GM21423 (cell line): ENCODE measurements around the gene OR5K3.

Experiments
- ATAC-seq: cut with Tn5 transposase; IDR thresholded peaks from one replicate; pipeline ENCODE4 v1.9.1; 2021; ENCODE audit warnings: mild to moderate bottlenecking, moderate library complexity; ENCODE audit not compliant: unreplicated experiment

OR5K3 gene

GRCh38 chr3:98432575-98432974, 42.1 kb downstream of the OR5K3 start:
- no peak for ATAC-seq

DNA sequence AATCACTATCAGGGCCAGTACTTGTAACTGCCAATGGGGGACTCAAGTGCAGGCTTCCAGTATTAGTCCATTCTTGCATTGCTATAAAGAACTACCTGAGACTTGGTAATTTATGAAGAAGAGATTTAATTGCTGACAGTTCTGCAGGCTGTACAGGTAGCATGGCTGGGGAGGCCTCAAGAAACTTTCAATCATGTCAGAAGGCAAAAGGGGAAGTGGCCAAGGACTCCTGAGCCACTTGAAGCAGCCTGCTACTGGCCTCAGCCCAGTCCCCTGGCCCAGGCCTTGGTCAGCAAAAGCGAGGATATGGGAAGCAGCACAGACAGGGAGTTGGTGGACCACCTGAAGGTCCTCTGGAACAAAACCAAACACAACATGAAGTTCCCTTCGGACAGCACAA, 43.3 kb downstream of the OR5K3 start:
- no peak for ATAC-seq

GRCh38 chr3:98434412-98434811, 43.9 kb downstream of the OR5K3 start:
- no peak for ATAC-seq

DNA sequence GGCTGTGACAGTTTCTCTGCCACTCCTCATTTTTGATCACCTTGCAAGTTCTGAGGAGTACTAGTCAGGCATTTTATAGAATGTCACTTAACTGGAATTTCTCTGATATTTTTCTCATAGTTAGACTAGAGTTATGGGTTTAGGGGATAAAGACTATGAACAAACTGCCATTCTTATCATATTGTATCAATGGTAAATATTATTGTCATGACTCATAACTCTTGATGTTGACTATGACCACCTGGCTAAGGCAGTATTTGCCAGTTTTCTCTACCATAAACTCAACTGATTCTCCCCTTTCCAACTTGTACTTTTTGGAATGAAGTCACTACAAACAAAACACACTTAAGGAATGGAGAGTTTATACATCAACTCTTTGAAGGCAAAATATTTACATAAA, 49.8 kb downstream of the OR5K3 start:
- ATAC-seq: no peak
